Stimulated activated CD4-positive, alpha-beta T cell treated with anti-CD3 and anti-CD28 coated beads, Interleukin-2, amount 100 ng/mL, for 4 hours (primary cell): ENCODE measurements around the gene LBX1.
"Not testable (repeated sequence)": the region's sequence is repeated elsewhere in the genome, so short reads cannot be mapped to it uniquely, and the experiment has no call there.

Experiments
- DNase-seq: peaks from one replicate; pipeline ENCODE4 v3.0.0-alpha.2; 2020; ENCODE audit warnings: low read depth

LBX1 gene

DNA sequence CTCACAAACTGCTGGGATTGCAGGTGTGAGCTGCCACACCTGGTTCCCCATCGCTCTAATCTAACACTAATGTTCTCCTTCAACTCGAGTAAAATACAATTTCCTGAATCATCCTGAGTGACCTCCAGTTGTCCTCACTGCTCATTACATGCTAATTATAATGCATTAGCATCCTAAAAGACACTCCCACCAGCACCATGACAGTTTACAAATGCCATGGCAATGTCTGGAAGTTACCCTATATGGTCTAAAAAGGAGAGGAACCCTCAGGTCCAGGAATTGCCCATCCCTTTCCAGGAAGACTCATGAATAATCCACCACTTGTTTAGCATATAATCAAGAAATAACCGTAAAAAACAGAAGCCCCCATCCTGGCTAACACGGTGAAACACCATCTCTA, 26.6 kb downstream of the LBX1 start:
- not testable (repeated sequence) for DNase-seq

GRCh38 chr10:101198326-101198977, 30.8 kb downstream of the LBX1 start:
- not testable (repeated sequence) for DNase-seq

DNA sequence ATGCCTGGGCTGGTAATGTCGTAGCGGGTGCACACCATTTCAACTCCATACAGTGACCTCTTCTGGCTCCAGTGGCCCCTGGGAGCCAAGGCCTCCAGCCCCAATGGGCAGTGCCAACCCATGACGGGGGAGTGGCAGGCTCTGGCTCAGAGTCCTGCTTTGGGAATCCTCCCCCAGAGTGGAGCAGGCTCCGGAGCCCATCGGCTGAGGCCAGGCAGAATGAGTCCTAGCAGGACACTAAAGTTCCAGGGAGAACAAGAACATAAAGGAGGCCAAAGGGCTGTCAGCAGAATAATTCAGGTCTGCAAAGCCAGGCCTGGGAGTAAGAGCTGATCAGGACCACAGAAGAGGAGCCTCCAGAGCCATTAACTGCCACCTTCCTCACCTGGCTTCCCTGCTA, 33.3 kb downstream of the LBX1 start:
- no peak for DNase-seq

DNA sequence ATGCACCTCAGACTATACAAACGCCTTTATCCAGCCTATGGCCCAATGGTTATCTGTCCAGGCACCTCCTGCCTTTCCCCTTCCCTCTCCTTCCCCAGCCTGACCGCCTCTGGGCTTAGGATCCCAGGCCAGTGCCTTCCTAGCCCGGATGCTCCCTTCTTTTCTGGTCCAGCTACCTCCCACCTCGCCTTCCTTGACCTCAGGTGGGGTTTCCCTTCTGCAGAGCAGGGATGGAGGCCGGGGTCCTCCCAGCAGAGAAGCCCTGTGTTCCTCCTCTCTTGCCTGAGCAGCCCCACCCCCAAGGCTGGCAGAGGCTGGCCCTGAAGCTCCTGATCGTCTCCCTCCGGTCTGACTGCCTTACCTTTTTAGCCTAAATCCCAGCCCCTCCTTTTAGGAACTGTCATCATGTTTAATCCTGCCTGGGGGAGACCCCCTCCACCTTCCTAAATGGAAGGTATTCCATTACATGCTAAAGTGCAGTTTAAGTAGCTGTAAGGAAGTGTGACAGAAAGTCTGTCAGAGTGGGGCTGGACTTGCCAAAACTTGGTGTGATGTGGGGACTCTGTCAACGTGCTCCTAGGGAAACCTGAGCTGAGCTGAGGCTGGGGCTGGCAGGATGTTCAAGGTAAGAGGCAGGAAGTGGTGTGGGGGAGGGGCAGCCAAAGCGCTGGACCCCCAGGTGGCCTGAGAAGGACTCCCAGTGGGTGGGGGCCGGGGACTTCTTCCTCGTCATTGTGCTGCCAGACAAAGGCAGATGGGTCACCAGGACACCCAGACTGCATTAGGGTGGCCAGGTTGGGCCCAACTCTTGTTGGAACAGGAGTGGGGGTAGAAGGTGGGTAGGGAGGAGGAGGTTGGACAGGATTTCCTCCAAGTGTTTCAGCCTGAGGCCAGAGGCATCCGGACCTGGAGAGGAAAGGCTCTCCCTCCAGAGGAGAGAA, 39.5 kb downstream of the LBX1 start:
- no peak for DNase-seq

GRCh38 chr10:101188942-101189341, 40.3 kb downstream of the LBX1 start:
- no peak for DNase-seq

- no peak for DNase-seq
These were observed 45.6 kb downstream of the LBX1 start for GRCh38 chr10:101183458-101184183.

GRCh38 chr10:101182936-101183335, 46.3 kb downstream of the LBX1 start:
- DNase-seq, result no peak
